ENCODE results near the gene SLC9A3.

GRCh38 chr5:527646-528628 is 3.7 kb upstream of the SLC9A3 start:
- no peak for TF ChIP-seq CTCF (IDR thresholded peaks at IDR 0.05)
- no peak for TF ChIP-seq POLR2AphosphoS5 (IDR thresholded peaks at IDR 0.05)
- TF ChIP-seq POLR2A (IDR thresholded peaks at IDR 0.05; ENCODE audit: low read depth) = no peak

Data from esophagus muscularis mucosa (tissue), 3 donors.